Peyer's patch (tissue), 4 donors: ENCODE data around the gene STAM. TPM values are rescaled to one million over a fixed set of nuclear protein-coding genes. Genes with fewer than 3 reads are reported as not detected.

Source experiments
- DNase-seq, 3 donors: peaks; one replicate each; pipeline ENCODE4 v3.0.0-alpha.2; 2017 to 2019
- H3K27ac ChIP-seq, 4 donors: fragments of 200-600 bp; sonication (generic); one replicate each; pipeline ENCODE4 v1.5.1; 2016 to 2019
- H3K27me3 ChIP-seq, 2 donors: fragments of 200-600 bp; sonication (generic); one replicate each; pipeline ENCODE4 v1.5.1; 2019
- H3K36me3 ChIP-seq, 3 donors: fragments of 200-600 bp; sonication (generic); one replicate each; pipeline ENCODE4 v1.5.1; 2016 to 2019
- H3K4me1 ChIP-seq, 4 donors: fragments of 200-600 bp; sonication (generic); one replicate each; pipeline ENCODE4 v1.5.1; 2016 to 2019
- H3K4me3 ChIP-seq, 4 donors: fragments of 200-600 bp; sonication (generic); 1 replicate in 3 of 4; 2 replicates in 1 of 4; pipeline ENCODE4 v1.5.1; 2016 to 2019; ENCODE audit warnings: mild to moderate bottlenecking in 1 of 4
- H3K9me3 ChIP-seq, 4 donors: fragments of 200-600 bp; sonication (generic); one replicate each; pipeline ENCODE4 v1.5.1; 2016 to 2019; ENCODE audit warnings: mild to moderate bottlenecking in 1 of 4
- POLR2A ChIP-seq, 2 donors: fragments of 450-650 bp; IDR thresholded peaks; one replicate each; pipeline ENCODE4 v1.5.1; 2017; ENCODE audit warnings: antibody characterized with exemption in 2 of 2, mild to moderate bottlenecking in 2 of 2, moderate library complexity in 2 of 2
- total RNA-seq, 4 donors: library from RNA; depleted of rRNA; stranded (reverse); fragments of >200 nt; gene quantifications; one replicate each; pipeline ENCODE4 v1.1.0, GENCODE V29; 2016
- TF ChIP-seq, protein P1 (sequence below), 6 experiments: fragments of 450-650 bp in 4 of 6; fragments of 200-600 bp in 2 of 6; sonication (generic) in 1 of 6; IDR thresholded peaks; one replicate each; pipeline ENCODE4 v1.5.1; 2017 to 2019; ENCODE audit warnings: antibody characterized with exemption in 6 of 6, mild to moderate bottlenecking in 3 of 6, moderate library complexity in 1 of 6

STAM gene
- total RNA-seq, 4 donors from 2014 or later = 7.9 to 28.1 (median 16.2) TPM

DNA sequence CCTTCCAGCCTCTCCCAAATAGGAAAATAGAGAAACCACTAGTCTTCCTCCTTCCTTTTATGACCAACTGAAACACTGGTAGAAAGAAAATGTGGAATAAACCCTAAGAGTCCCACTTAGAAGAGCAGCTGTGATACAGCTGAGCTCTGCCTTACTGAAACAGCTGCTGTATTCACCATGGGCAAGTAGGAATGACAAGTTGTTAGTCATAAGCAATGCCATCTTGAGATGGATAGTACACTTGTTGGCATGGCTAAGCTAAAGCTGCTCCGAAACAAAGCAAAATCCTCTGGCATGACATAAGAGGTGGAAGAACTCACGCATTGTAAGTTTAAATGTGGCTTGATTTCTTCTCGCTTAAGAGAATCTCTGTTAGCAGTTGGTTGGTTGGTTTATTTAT lies 59.8 kb downstream of the STAM start:
- Histone ChIP-seq H3K27me3 (no peaks in the 10 kb centered on the region), H3K27ac (no peak overlapping the region), H3K9me3 (no peaks in the 10 kb centered on the region), H3K4me1 (no peaks in the 10 kb centered on the region), H3K36me3 (peaks cover 0 to 41% (median 0%) of the 10 kb centered on the region in 3 donors), H3K4me3 (no peak overlapping the region)
- no peak for DNase-seq
- no peak for TF ChIP-seq POLR2A (IDR thresholded peaks at IDR 0.05)
- TF ChIP-seq, protein P1, sequence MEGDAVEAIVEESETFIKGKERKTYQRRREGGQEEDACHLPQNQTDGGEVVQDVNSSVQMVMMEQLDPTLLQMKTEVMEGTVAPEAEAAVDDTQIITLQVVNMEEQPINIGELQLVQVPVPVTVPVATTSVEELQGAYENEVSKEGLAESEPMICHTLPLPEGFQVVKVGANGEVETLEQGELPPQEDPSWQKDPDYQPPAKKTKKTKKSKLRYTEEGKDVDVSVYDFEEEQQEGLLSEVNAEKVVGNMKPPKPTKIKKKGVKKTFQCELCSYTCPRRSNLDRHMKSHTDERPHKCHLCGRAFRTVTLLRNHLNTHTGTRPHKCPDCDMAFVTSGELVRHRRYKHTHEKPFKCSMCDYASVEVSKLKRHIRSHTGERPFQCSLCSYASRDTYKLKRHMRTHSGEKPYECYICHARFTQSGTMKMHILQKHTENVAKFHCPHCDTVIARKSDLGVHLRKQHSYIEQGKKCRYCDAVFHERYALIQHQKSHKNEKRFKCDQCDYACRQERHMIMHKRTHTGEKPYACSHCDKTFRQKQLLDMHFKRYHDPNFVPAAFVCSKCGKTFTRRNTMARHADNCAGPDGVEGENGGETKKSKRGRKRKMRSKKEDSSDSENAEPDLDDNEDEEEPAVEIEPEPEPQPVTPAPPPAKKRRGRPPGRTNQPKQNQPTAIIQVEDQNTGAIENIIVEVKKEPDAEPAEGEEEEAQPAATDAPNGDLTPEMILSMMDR (IDR thresholded peaks at IDR 0.05) = no peak

DNA sequence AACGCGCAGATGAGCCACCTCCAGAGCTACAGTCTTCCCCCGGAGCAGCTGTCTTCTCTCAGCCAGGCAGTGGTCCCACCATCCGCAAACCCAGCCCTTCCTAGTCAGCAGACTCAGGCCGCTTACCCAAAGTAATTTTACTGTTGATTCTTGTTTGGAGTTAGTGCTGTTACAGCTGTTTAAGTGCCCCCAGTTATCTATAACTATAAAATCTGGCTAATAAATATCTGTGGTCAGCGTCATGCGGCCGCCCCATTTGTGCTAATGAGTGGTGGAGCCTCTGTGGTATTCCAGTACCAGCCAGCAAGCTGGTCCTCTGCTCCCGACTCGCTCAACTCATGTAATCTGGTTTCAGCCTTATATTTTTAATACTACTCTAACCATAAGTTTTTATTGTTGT lies 64.9 kb downstream of the STAM start:
- Histone ChIP-seq H3K27me3 (no peaks in the 10 kb centered on the region), H3K4me3 (no peak overlapping the region), H3K27ac (no peak overlapping the region), H3K36me3 (peaks cover 0 to 51% (median 0%) of the 10 kb centered on the region in 3 donors), H3K4me1 (no peaks in the 10 kb centered on the region), H3K9me3 (no peaks in the 10 kb centered on the region)
- no peak for TF ChIP-seq POLR2A (IDR thresholded peaks at IDR 0.05)
- TF ChIP-seq, protein P1 (IDR thresholded peaks at IDR 0.05) = no peak
- DNase-seq = no peak

DNA sequence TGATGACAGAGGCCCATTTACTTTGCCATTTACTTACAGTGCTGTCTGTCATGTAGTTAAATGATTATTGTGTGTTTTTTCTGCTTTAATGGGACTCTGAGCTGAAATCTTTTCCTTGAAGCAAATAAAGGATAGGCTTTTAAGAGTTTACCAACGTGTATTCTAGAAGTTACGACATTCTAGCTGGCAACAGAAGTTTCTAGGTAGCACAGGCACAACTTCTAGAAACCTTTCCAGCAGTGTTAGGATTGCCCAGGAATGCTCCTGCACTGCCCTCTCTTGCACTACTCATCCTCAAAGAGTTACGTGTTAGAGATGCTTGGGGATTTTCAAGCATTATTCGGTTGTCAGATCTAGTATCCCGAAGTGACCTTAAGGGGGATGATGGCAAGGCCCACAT lies 65.5 kb downstream of the STAM start:
- no peak for DNase-seq
- Histone ChIP-seq H3K27me3 (no peaks in the 10 kb centered on the region), H3K27ac (no peak overlapping the region), H3K4me3 (no peak overlapping the region), H3K4me1 (no peaks in the 10 kb centered on the region), H3K36me3 (peaks cover 0 to 51% (median 0%) of the 10 kb centered on the region in 3 donors), H3K9me3 (no peaks in the 10 kb centered on the region)
- no peak for TF ChIP-seq POLR2A (IDR thresholded peaks at IDR 0.05)
- TF ChIP-seq, protein P1 (IDR thresholded peaks at IDR 0.05) = no peak

DNA sequence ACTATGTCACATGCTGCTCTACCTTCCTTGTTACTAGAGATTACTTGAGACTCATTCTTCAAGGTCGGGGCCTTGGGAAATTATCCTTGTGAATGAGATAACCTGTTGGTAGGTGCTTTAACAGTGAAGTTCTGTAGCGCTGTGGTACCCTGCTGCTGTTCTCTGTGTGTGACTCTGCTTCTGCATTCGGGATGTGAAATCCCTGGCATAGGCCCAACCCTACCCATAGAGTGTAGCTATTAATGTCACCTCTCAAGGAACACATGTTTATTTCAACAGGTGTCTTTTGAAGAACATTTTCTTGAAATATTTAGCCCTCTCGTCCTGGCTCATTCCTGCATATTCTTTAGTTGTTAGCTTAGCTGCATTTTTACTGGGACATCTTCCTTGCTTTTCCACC lies 66.2 kb downstream of the STAM start:
- TF ChIP-seq, protein P1 (IDR thresholded peaks at IDR 0.05) = no peak
- no peak for TF ChIP-seq POLR2A (IDR thresholded peaks at IDR 0.05)
- H3K36me3 ChIP-seq = peaks cover 0 to 52% (median 0%) of the 10 kb centered on the region in 3 donors
- DNase-seq = no peak
- H3K9me3 ChIP-seq = no peaks in the 10 kb centered on the region
- H3K27ac ChIP-seq = no peak overlapping the region
- H3K4me3 ChIP-seq = no peak overlapping the region
- no peaks in the 10 kb centered on the region for H3K4me1 ChIP-seq
- H3K27me3 ChIP-seq = no peaks in the 10 kb centered on the region

DNA sequence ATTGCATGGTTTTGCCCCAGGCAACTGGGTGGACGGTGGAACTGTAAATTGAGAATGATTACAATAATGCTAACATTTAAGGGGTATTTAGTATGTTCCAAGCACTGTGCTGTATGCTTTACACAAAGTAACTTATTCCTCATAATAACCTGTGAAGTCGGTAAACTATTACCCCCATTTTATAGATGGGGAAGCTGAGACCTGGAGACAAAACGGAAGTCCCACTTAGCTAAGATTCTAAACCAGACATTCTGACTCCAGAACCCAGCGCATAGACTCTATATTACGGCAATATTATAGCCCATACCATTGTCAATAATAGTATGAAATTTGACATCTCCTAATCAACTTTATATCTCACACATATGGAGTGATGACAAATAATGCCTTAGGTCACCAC lies 68.1 kb downstream of the STAM start:
- no peak for DNase-seq
- Histone ChIP-seq H3K4me1 (no peaks in the 10 kb centered on the region), H3K36me3 (peaks cover 0 to 50% (median 0%) of the 10 kb centered on the region in 3 donors), H3K9me3 (no peaks in the 10 kb centered on the region), H3K27ac (no peak overlapping the region), H3K27me3 (no peaks in the 10 kb centered on the region), H3K4me3 (no peak overlapping the region)
- TF ChIP-seq, protein P1 (IDR thresholded peaks at IDR 0.05) = no peak
- no peak for TF ChIP-seq POLR2A (IDR thresholded peaks at IDR 0.05)
